Upper lobe of left lung (tissue), 4 donors: ENCODE data around the gene GBA3.

Experiments
- EP300 ChIP-seq, 4 donors: sonication (generic); formaldehyde crosslinking; IDR thresholded peaks; one replicate each; pipeline ENCODE4 v1.5.1; 2017; ENCODE audit warnings: antibody characterized with exemption in 4 of 4, control low read depth in 2 of 4
- POLR2A ChIP-seq, 4 donors: fragments of 450-650 bp; IDR thresholded peaks; one replicate each; pipeline ENCODE4 v1.5.1; 2016 to 2017; ENCODE audit warnings: antibody characterized with exemption in 4 of 4, mild to moderate bottlenecking in 2 of 4
- POLR2AphosphoS5 ChIP-seq, 2 donors: sonication (generic); formaldehyde crosslinking; IDR thresholded peaks; one replicate each; pipeline ENCODE4 v1.5.1; 2017; ENCODE audit warnings: antibody characterized with exemption in 2 of 2
- TF ChIP-seq, protein P1 (sequence below), 6 experiments: fragments of 450-650 bp in 4 of 6; fragments of 200-600 bp in 2 of 6; sonication (generic) in 2 of 6; IDR thresholded peaks; one replicate each; pipeline ENCODE4 v1.5.1; 2016 to 2019; ENCODE audit warnings: antibody characterized with exemption in 6 of 6

DNA sequence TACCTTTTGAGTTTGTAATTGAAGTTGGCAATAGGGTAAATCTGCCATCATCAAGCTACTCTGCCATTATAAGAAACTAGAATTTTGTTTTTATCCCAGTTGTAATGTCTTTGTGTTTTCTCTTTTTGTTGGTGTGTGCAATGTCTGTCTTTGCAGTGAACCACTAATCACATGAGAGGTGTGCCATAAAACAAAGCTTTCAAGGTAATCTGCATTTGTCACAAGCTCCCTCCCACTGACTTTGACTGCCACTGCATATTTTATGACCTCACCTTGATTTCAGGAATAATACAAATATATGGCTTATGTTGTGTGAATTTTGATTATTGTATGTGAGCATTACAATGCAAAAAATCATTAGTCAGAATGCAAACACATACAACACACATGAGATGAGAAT, 9.0 kb upstream of the GBA3 start:
- no peak for TF ChIP-seq POLR2A (IDR thresholded peaks at IDR 0.05)
- no peak for TF ChIP-seq POLR2AphosphoS5 (IDR thresholded peaks at IDR 0.05)
- TF ChIP-seq, protein P1, sequence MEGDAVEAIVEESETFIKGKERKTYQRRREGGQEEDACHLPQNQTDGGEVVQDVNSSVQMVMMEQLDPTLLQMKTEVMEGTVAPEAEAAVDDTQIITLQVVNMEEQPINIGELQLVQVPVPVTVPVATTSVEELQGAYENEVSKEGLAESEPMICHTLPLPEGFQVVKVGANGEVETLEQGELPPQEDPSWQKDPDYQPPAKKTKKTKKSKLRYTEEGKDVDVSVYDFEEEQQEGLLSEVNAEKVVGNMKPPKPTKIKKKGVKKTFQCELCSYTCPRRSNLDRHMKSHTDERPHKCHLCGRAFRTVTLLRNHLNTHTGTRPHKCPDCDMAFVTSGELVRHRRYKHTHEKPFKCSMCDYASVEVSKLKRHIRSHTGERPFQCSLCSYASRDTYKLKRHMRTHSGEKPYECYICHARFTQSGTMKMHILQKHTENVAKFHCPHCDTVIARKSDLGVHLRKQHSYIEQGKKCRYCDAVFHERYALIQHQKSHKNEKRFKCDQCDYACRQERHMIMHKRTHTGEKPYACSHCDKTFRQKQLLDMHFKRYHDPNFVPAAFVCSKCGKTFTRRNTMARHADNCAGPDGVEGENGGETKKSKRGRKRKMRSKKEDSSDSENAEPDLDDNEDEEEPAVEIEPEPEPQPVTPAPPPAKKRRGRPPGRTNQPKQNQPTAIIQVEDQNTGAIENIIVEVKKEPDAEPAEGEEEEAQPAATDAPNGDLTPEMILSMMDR (IDR thresholded peaks at IDR 0.05), result no peak
- no peak for TF ChIP-seq EP300 (IDR thresholded peaks at IDR 0.05)
